WTC11 (cell line): ENCODE data around the gene B3GNT9.

ENCODE experiments used
- ATF1 ChIP-seq: sonication (generic); formaldehyde crosslinking; IDR thresholded peaks from 2 replicates; pipeline ENCODE4 v1.8.1; 2023; ENCODE audit warnings: mild to moderate bottlenecking, moderate library complexity, missing genetic modification reagents
- CREB1 ChIP-seq: sonication (generic); formaldehyde crosslinking; IDR thresholded peaks from 2 replicates; pipeline ENCODE4 v1.8.0; 2023; ENCODE audit warnings: mild to moderate bottlenecking, missing genetic modification reagents
- CREM ChIP-seq: sonication (generic); formaldehyde crosslinking; IDR thresholded peaks from 2 replicates; pipeline ENCODE4 v1.8.1; 2022; ENCODE audit warnings: mild to moderate bottlenecking, missing genetic modification reagents, moderate library complexity
- ETV6 ChIP-seq: sonication (generic); formaldehyde crosslinking; IDR thresholded peaks from 2 replicates; pipeline ENCODE4 v1.8.1; 2022; ENCODE audit warnings: mild to moderate bottlenecking, missing genetic modification reagents
- JUN ChIP-seq: sonication (generic); formaldehyde crosslinking; IDR thresholded peaks from 2 replicates; pipeline ENCODE4 v1.8.0; 2023; ENCODE audit warnings: mild to moderate bottlenecking, missing genetic modification reagents
- NFYB ChIP-seq: sonication (generic); formaldehyde crosslinking; conservative IDR thresholded peaks from 2 replicates; pipeline ENCODE4 v1.8.0; 2022; ENCODE audit warnings: low read depth, missing genetic modification reagents
- RORB ChIP-seq: fragments of 250-450 bp; sonication (Bioruptor Pico); IDR thresholded peaks from 2 replicates; pipeline ENCODE4 v1.9.0; 2021; ENCODE audit warnings: mild to moderate bottlenecking
- TCF7 ChIP-seq: sonication (generic); formaldehyde crosslinking; IDR thresholded peaks from 2 replicates; pipeline ENCODE4 v1.8.0; 2022; ENCODE audit warnings: mild to moderate bottlenecking, low read depth, missing genetic modification reagents, moderate library complexity
- TF ChIP-seq, protein P1 (sequence below): fragments of 200-600 bp; IDR thresholded peaks from 2 replicates; pipeline ENCODE4 v1.8.0; 2022; ENCODE audit warnings: antibody characterized with exemption
- TF ChIP-seq, protein P2 (sequence below): sonication (generic); formaldehyde crosslinking; IDR thresholded peaks from 2 replicates; pipeline ENCODE4 v1.8.0; 2022; ENCODE audit warnings: mild to moderate bottlenecking, missing genetic modification reagents
- TF ChIP-seq, protein P3 (sequence below): sonication (generic); formaldehyde crosslinking; conservative IDR thresholded peaks from 2 replicates; pipeline ENCODE4 v1.8.1; 2023; ENCODE audit warnings: mild to moderate bottlenecking, low read depth, missing genetic modification reagents, moderate library complexity

DNA sequence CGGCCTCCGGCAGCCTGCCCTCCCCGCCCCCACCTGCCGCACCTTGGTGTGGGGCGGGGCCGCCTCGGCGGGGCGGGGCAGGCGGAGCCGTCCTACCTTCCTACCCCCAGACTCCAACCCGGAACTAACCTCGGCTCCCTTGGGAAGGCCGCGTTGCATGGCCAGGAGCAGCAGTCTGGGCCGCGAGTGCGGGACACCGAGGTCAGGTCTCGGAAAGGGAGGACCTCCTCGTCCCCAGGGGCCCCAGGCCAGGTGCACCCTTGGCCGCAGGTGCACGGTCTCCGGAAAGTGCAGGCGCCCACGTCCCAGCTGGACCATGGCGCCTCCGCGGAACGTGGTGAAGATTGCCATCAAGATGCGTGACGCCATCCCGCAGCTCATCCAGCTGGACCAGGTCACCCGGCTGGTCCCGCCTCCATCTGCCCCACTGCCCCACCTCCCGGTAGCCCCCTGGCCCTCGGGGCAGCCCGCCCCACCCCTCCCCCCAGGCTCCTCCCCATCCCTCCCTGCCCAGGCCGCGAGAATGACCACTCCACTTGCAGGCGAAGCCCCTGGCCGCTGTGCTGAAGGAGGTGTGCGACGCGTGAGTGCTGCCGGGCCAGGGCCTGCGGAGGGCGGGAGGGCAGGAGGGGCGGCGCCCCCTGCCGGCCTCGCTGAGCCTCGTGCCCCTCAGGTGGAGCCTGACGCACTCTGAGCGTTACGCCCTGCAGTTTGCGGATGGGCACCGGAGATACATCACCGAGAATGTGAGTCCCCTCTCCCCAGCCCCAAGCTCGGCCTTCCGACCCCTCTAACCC lies 48.4 kb upstream of the B3GNT9 start, which contains the start of gene ELMO3:
- TF ChIP-seq, protein P1, sequence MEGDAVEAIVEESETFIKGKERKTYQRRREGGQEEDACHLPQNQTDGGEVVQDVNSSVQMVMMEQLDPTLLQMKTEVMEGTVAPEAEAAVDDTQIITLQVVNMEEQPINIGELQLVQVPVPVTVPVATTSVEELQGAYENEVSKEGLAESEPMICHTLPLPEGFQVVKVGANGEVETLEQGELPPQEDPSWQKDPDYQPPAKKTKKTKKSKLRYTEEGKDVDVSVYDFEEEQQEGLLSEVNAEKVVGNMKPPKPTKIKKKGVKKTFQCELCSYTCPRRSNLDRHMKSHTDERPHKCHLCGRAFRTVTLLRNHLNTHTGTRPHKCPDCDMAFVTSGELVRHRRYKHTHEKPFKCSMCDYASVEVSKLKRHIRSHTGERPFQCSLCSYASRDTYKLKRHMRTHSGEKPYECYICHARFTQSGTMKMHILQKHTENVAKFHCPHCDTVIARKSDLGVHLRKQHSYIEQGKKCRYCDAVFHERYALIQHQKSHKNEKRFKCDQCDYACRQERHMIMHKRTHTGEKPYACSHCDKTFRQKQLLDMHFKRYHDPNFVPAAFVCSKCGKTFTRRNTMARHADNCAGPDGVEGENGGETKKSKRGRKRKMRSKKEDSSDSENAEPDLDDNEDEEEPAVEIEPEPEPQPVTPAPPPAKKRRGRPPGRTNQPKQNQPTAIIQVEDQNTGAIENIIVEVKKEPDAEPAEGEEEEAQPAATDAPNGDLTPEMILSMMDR: peak; percentile 67
- TF ChIP-seq, protein P2, sequence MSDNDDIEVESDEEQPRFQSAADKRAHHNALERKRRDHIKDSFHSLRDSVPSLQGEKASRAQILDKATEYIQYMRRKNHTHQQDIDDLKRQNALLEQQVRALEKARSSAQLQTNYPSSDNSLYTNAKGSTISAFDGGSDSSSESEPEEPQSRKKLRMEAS (CRISPR knock-in tag): peak; percentile 85
- no peak for TF ChIP-seq TCF7 (CRISPR knock-in tag)
- no peak for TF ChIP-seq ETV6 (CRISPR knock-in tag)
- TF ChIP-seq, protein P3, sequence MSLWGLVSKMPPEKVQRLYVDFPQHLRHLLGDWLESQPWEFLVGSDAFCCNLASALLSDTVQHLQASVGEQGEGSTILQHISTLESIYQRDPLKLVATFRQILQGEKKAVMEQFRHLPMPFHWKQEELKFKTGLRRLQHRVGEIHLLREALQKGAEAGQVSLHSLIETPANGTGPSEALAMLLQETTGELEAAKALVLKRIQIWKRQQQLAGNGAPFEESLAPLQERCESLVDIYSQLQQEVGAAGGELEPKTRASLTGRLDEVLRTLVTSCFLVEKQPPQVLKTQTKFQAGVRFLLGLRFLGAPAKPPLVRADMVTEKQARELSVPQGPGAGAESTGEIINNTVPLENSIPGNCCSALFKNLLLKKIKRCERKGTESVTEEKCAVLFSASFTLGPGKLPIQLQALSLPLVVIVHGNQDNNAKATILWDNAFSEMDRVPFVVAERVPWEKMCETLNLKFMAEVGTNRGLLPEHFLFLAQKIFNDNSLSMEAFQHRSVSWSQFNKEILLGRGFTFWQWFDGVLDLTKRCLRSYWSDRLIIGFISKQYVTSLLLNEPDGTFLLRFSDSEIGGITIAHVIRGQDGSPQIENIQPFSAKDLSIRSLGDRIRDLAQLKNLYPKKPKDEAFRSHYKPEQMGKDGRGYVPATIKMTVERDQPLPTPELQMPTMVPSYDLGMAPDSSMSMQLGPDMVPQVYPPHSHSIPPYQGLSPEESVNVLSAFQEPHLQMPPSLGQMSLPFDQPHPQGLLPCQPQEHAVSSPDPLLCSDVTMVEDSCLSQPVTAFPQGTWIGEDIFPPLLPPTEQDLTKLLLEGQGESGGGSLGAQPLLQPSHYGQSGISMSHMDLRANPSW (CRISPR knock-in tag): no peak
- 0 out of 2 replicates have a peak, but pooled peaks have one; percentile 47 for TF ChIP-seq CREB1 (CRISPR knock-in tag)
- TF ChIP-seq RORB (CRISPR knock-in tag): no peak
- peak; percentile 35; the same call in 1 of the 2 replicates for TF ChIP-seq CREM (CRISPR knock-in tag)
- TF ChIP-seq NFYB (CRISPR knock-in tag): no peak
- no peak for TF ChIP-seq JUN (CRISPR knock-in tag)
- no peak for TF ChIP-seq ATF1
